HCEC 1CT (cell line): ENCODE measurements around the gene IPP.
"Not testable (repeated sequence)": the region's sequence is repeated elsewhere in the genome, so short reads cannot be mapped to it uniquely, and the experiment has no call there.

Experiments
- DNase-seq: peaks from one replicate; pipeline ENCODE4 v3.0.0-alpha.2; 2017

The IPP gene

GRCh38 chr1:45679123-45679522 lies 71.3 kb downstream of the IPP start:
- DNase-seq, result peak; percentile 26

- DNase-seq, result no peak
Observed at GRCh38 chr1:45678489-45678888, 72.0 kb downstream of the IPP start.

GRCh38 chr1:45677751-45678245 lies 72.7 kb downstream of the IPP start:
- DNase-seq, result no peak

GRCh38 chr1:45676553-45676952 lies 73.9 kb downstream of the IPP start:
- not testable (repeated sequence) for DNase-seq

GRCh38 chr1:45674478-45674877 lies 76.0 kb downstream of the IPP start:
- no peak for DNase-seq

- no peak for DNase-seq
Observed at GRCh38 chr1:45673956-45674355, 76.5 kb downstream of the IPP start.

GRCh38 chr1:45669859-45670655 lies 80.4 kb downstream of the IPP start:
- DNase-seq, result peak; percentile 54

GRCh38 chr1:45669379-45669778 lies 81.1 kb downstream of the IPP start:
- peak; percentile 47 for DNase-seq

GRCh38 chr1:45668526-45668925 lies 81.9 kb downstream of the IPP start:
- no peak for DNase-seq

- DNase-seq, result no peak
Observed at GRCh38 chr1:45667321-45668111, 82.9 kb downstream of the IPP start.

GRCh38 chr1:45666836-45667235 lies 83.6 kb downstream of the IPP start:
- no peak for DNase-seq

GRCh38 chr1:45660336-45660735 lies 90.1 kb downstream of the IPP start:
- no peak for DNase-seq

GRCh38 chr1:45659222-45659621 lies 91.2 kb downstream of the IPP start:
- no peak for DNase-seq

GRCh38 chr1:45658171-45658570 lies 92.3 kb downstream of the IPP start:
- DNase-seq, result no peak

GRCh38 chr1:45656573-45657226 lies 93.8 kb downstream of the IPP start:
- DNase-seq, result no peak

- DNase-seq, result peak; percentile 68
Observed at GRCh38 chr1:45654540-45655280, 95.7 kb downstream of the IPP start.
